Right lobe of liver (tissue), 4 donors: ENCODE measurements around the gene CDC20.

Source experiments
- CTCF ChIP-seq, 4 donors: fragments of 200-600 bp in 3 of 4; fragments of 450-650 bp in 1 of 4; IDR thresholded peaks; one replicate each; pipeline versions ENCODE4 v1.5.1 to v1.8.0; 2016 to 2022; ENCODE audit warnings: antibody characterized with exemption in 4 of 4, mild to moderate bottlenecking in 2 of 4
- POLR2A ChIP-seq: fragments of 450-650 bp; IDR thresholded peaks from one replicate; pipeline ENCODE4 v1.6.1; 2017; ENCODE audit warnings: antibody characterized with exemption, mild to moderate bottlenecking
- donor health status: DM: no; HTN: no; CAD: no.
- donor health status: DM: no; HTN: no; CAD: no.
- donor health status: DM: no; HTN: yes; CAD: no.

- TF ChIP-seq CTCF (IDR thresholded peaks at IDR 0.05) (no peak), POLR2A (no peak)
Observed at GRCh38 chr1:43349594-43350306, 9.0 kb upstream of the CDC20 start.
